HG03460 (cell line): Measurements from ENCODE around the gene B4GALNT2.
"Not testable (repeated sequence)": the region's sequence is repeated elsewhere in the genome, so short reads cannot be mapped to it uniquely, and the experiment has no call there.

Experiments used
- ATAC-seq: cut with Tn5 transposase; IDR thresholded peaks from one replicate; pipeline ENCODE4 v1.9.1; 2021; ENCODE audit not compliant: unreplicated experiment

Gene B4GALNT2

GRCh38 chr17:49132699-49133364 is at the start of gene B4GALNT2:
Gene B4GALNT2, plus strand, starts transcription at chr17:49132769. Its CDS starts 24 bp downstream, at chr17:49132793.
- no peak for ATAC-seq

- not testable (repeated sequence) for ATAC-seq
These were observed 47.5 kb upstream of the B4GALNT2 start for GRCh38 chr17:49085046-49085445.

- ATAC-seq: no peak
These were observed 46.8 kb upstream of the B4GALNT2 start for GRCh38 chr17:49085565-49086315.

GRCh38 chr17:49086316-49086605 is 46.3 kb upstream of the B4GALNT2 start:
- no peak for ATAC-seq

GRCh38 chr17:49086649-49087048 is 45.9 kb upstream of the B4GALNT2 start:
- no peak for ATAC-seq

- no peak for ATAC-seq
These were observed 43.5 kb upstream of the B4GALNT2 start for GRCh38 chr17:49089094-49089493.

- ATAC-seq: no peak
These were observed 41.5 kb upstream of the B4GALNT2 start for GRCh38 chr17:49090878-49091594.

GRCh38 chr17:49093131-49093530 is 39.4 kb upstream of the B4GALNT2 start:
- ATAC-seq: no peak

- no peak for ATAC-seq
These were observed 32.0 kb upstream of the B4GALNT2 start for GRCh38 chr17:49100601-49101000.

GRCh38 chr17:49101054-49101534 is 31.5 kb upstream of the B4GALNT2 start:
- ATAC-seq: no peak

- not testable (repeated sequence) for ATAC-seq
These were observed 29.2 kb upstream of the B4GALNT2 start for GRCh38 chr17:49103360-49103759.

- no peak for ATAC-seq
These were observed 28.0 kb upstream of the B4GALNT2 start for GRCh38 chr17:49104511-49105074.

GRCh38 chr17:49106321-49107210 is 26.0 kb upstream of the B4GALNT2 start:
- no peak for ATAC-seq

GRCh38 chr17:49107211-49107557 is 25.4 kb upstream of the B4GALNT2 start:
- no peak for ATAC-seq

- ATAC-seq: no peak
These were observed 24.3 kb upstream of the B4GALNT2 start for GRCh38 chr17:49108318-49108717.

GRCh38 chr17:49110509-49110908 is 22.1 kb upstream of the B4GALNT2 start:
- no peak for ATAC-seq

GRCh38 chr17:49111934-49112333 is 20.6 kb upstream of the B4GALNT2 start:
- ATAC-seq: no peak

GRCh38 chr17:49112936-49113335 is 19.6 kb upstream of the B4GALNT2 start:
- no peak for ATAC-seq

- no peak for ATAC-seq
These were observed 17.9 kb upstream of the B4GALNT2 start for GRCh38 chr17:49114703-49115102.

- ATAC-seq: no peak
These were observed 14.9 kb upstream of the B4GALNT2 start for GRCh38 chr17:49117587-49118230.
